ENCODE data around the gene VPS11.

VPS11 gene

DNA sequence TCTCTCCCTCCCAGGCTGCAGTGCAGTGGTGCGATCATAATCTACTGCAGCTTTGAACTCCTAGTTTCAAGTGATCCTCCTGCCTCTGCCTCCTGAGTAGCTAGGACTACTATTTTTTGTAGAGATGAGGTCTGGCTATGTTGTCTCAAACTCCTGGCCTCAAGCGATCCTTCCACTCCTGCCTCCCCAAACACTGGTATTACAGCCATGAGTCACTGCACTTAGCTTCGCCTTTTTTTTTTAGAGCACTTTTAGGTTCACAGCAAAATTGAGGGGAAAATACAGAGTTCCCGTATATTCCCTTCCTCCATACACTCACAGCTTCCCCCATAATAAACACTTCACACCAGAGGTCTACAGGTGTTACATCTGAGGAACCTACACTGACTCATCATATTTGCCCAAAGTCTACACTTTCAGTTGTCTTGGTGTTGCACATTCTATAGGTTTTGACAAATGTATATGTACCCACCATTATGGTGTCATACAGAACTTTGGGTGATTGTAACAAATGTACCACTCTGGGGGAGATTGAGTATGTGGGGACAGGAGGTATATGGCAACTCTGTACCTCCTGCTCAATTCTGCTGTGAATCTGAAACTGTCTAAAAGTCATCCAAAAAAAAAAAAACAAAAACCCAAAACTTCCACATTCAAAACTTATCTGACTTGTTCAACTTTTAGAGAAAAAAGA lies 25.6 kb upstream of the VPS11 start:
- Histone ChIP-seq H3K9me3 (ENCODE audit: insufficient read depth, low read depth, low read length) (no peaks in the 10 kb centered on the region), H3K9ac (ENCODE audit: low read depth, low read length) (no peak overlapping the region), H3K27me3 (ENCODE audit: insufficient read depth, low read length) (no peaks in the 10 kb centered on the region), H3K4me1 (ENCODE audit: insufficient read depth, low read length) (peaks cover 4% of the 10 kb centered on the region), H3K36me3 (ENCODE audit: insufficient read depth, low read length) (peaks cover 27% of the 10 kb centered on the region), H3K4me3 (ENCODE audit: low read length) (no peak overlapping the region), H3K27ac (ENCODE audit: low read depth, low read length) (no peak overlapping the region)
- WGBS = 93% methylated on average over 3 of the region's 4 CpGs

- H3K27me3 ChIP-seq (ENCODE audit: insufficient read depth, low read length) = no peaks in the 10 kb centered on the region
- no peaks in the 10 kb centered on the region for H3K9me3 ChIP-seq (ENCODE audit: insufficient read depth, low read depth, low read length)
- peaks cover 37% of the 10 kb centered on the region for H3K36me3 ChIP-seq (ENCODE audit: insufficient read depth, low read length)
- H3K4me1 ChIP-seq (ENCODE audit: insufficient read depth, low read length) = peaks cover 4% of the 10 kb centered on the region
- H3K4me3 ChIP-seq (ENCODE audit: low read length) = no peak overlapping the region
- no peak overlapping the region for H3K27ac ChIP-seq (ENCODE audit: low read depth, low read length)
- no peak overlapping the region for H3K9ac ChIP-seq (ENCODE audit: low read depth, low read length)
- WGBS = 89% methylated on average over 9 of the region's 9 CpGs
Measured at GRCh38 chr11:119042927-119043326, 24.7 kb upstream of the VPS11 start.

- Histone ChIP-seq H3K27ac (ENCODE audit: low read depth, low read length) (no peak overlapping the region), H3K36me3 (ENCODE audit: insufficient read depth, low read length) (peaks cover 55% of the 10 kb centered on the region), H3K27me3 (ENCODE audit: insufficient read depth, low read length) (no peaks in the 10 kb centered on the region), H3K9me3 (ENCODE audit: insufficient read depth, low read depth, low read length) (no peaks in the 10 kb centered on the region), H3K4me3 (ENCODE audit: low read length) (no peak overlapping the region), H3K9ac (ENCODE audit: low read depth, low read length) (no peak overlapping the region), H3K4me1 (ENCODE audit: insufficient read depth, low read length) (peaks cover 4% of the 10 kb centered on the region)
- 89% methylated on average over 6 of the region's 6 CpGs for WGBS
Measured at GRCh38 chr11:119044708-119045107, 22.9 kb upstream of the VPS11 start.

DNA sequence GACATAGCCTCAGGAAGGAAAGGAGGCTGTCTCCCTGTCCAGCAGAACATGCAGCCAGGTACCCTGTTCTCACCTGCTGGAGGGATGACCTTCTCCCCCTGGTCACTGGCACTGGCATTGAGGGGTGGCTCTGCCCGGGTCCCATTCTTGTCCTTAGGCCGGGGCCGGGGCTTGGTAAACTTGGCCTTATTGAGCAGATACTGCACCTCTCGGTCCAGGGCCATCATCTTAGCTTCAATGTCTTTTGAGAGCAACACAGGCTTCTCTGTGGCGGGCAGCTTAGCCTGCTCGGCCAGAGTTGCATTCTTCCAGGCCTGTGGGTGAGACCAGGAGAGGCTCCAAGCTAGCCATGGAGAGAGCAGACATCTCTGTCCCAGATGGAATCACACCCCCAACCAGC lies 21.1 kb upstream of the VPS11 start:
- Histone ChIP-seq H3K4me3 (ENCODE audit: low read length) (no peak overlapping the region), H3K36me3 (ENCODE audit: insufficient read depth, low read length) (peaks cover 73% of the 10 kb centered on the region), H3K27me3 (ENCODE audit: insufficient read depth, low read length) (no peaks in the 10 kb centered on the region), H3K27ac (ENCODE audit: low read depth, low read length) (no peak overlapping the region), H3K4me1 (ENCODE audit: insufficient read depth, low read length) (no peaks in the 10 kb centered on the region), H3K9ac (ENCODE audit: low read depth, low read length) (no peak overlapping the region), H3K9me3 (ENCODE audit: insufficient read depth, low read depth, low read length) (no peaks in the 10 kb centered on the region)
- 93% methylated on average over 6 of the region's 6 CpGs for WGBS

- no peak overlapping the region for H3K27ac ChIP-seq (ENCODE audit: low read depth, low read length)
- no peak overlapping the region for H3K4me3 ChIP-seq (ENCODE audit: low read length)
- H3K36me3 ChIP-seq (ENCODE audit: insufficient read depth, low read length) = peaks cover 80% of the 10 kb centered on the region
- H3K4me1 ChIP-seq (ENCODE audit: insufficient read depth, low read length) = no peaks in the 10 kb centered on the region
- H3K9me3 ChIP-seq (ENCODE audit: insufficient read depth, low read depth, low read length) = no peaks in the 10 kb centered on the region
- H3K9ac ChIP-seq (ENCODE audit: low read depth, low read length) = no peak overlapping the region
- H3K27me3 ChIP-seq (ENCODE audit: insufficient read depth, low read length) = no peaks in the 10 kb centered on the region
- 97% methylated on average over 6 of the region's 6 CpGs for WGBS
Measured at GRCh38 chr11:119047205-119047604, 20.4 kb upstream of the VPS11 start.

GRCh38 chr11:119048644-119049043 lies 19.0 kb upstream of the VPS11 start:
- Histone ChIP-seq H3K27ac (ENCODE audit: low read depth, low read length) (no peak overlapping the region), H3K27me3 (ENCODE audit: insufficient read depth, low read length) (no peaks in the 10 kb centered on the region), H3K9me3 (ENCODE audit: insufficient read depth, low read depth, low read length) (no peaks in the 10 kb centered on the region), H3K9ac (ENCODE audit: low read depth, low read length) (no peak overlapping the region), H3K36me3 (ENCODE audit: insufficient read depth, low read length) (peaks cover 94% of the 10 kb centered on the region), H3K4me3 (ENCODE audit: low read length) (no peak overlapping the region), H3K4me1 (ENCODE audit: insufficient read depth, low read length) (no peaks in the 10 kb centered on the region)
- 93% methylated on average over 9 of the region's 9 CpGs for WGBS

- no peaks in the 10 kb centered on the region for H3K9me3 ChIP-seq (ENCODE audit: insufficient read depth, low read depth, low read length)
- H3K9ac ChIP-seq (ENCODE audit: low read depth, low read length) = no peak overlapping the region
- H3K36me3 ChIP-seq (ENCODE audit: insufficient read depth, low read length) = peaks cover 99% of the 10 kb centered on the region
- no peak overlapping the region for H3K4me3 ChIP-seq (ENCODE audit: low read length)
- H3K27ac ChIP-seq (ENCODE audit: low read depth, low read length) = no peak overlapping the region
- no peaks in the 10 kb centered on the region for H3K27me3 ChIP-seq (ENCODE audit: insufficient read depth, low read length)
- whole genome bisulfite sequencing = 96% methylated on average over 7 of the region's 7 CpGs
- no peaks in the 10 kb centered on the region for H3K4me1 ChIP-seq (ENCODE audit: insufficient read depth, low read length)
Measured at GRCh38 chr11:119049081-119049480, 18.5 kb upstream of the VPS11 start.

DNA sequence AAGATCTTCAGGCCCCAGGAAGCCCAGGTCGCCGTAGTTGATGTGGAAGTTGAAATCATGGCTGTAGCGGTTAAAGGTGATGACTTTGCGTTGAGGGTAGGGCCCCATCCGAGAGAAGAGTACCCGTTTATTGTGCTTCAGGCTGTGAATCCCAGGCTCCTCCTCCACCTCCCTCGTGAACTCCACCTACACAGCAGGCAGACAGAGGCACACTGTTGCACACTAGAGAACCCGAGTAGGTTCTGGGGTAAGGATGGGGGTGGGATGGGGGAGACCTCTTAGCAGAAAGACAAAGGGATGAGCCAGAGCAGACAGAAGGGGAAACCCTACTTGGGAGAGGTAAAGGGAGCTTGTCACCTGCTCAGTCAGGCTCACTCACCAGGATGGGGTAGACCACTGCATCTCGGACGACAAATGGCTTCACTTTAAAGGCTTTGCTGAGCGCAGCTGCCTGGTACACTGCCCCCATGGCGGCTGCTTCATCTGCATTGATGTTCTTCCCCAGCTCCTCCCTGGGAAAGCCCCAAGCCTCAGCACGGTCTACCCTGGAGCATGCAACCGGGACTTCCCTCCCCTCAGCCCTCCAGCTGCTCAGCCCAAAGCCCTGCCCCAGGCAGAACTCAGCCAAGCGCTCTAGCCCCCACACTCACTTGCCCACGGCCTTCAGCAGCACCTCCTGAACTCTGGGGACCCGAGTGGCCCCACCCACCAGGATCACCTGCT lies 16.0 kb upstream of the VPS11 start:
- Histone ChIP-seq H3K9me3 (ENCODE audit: insufficient read depth, low read depth, low read length) (no peaks in the 10 kb centered on the region), H3K9ac (ENCODE audit: low read depth, low read length) (no peak overlapping the region), H3K4me3 (ENCODE audit: low read length) (no peak overlapping the region), H3K27me3 (ENCODE audit: insufficient read depth, low read length) (no peaks in the 10 kb centered on the region), H3K4me1 (ENCODE audit: insufficient read depth, low read length) (0 out of 2 replicates have a peak, but pooled peaks cover 5% of the 10 kb centered on the region), H3K27ac (ENCODE audit: low read depth, low read length) (no peak overlapping the region), H3K36me3 (ENCODE audit: insufficient read depth, low read length) (peaks cover 91% of the 10 kb centered on the region)
- WGBS = 93% methylated on average over 17 of the region's 17 CpGs

GRCh38 chr11:119052163-119052814 lies 15.3 kb upstream of the VPS11 start:
- no peak overlapping the region for H3K9ac ChIP-seq (ENCODE audit: low read depth, low read length)

DNA sequence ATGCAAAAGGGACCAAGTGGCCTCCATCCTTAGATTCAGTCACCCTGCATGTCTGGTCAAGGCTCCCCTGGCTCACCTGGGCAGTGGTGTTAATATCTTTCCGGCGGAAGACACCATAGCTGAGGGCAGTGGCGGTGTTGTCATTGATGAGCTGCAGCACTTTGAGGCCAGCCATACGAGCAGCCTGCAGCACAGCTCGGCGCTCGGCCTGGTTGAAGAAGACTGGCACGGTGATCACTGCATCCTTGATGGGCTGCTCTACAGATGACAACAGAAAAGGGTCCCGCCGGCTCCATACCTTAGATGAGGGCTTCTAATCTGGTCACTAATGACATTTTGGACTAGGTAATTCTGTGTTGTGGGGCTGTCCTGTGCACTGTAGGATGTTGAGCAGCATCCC lies 13.2 kb upstream of the VPS11 start:
- no peak overlapping the region for H3K4me3 ChIP-seq (ENCODE audit: low read length)
- 0 out of 2 replicates have a peak, but pooled peaks cover 8% of the 10 kb centered on the region for H3K4me1 ChIP-seq (ENCODE audit: insufficient read depth, low read length)
- H3K27me3 ChIP-seq (ENCODE audit: insufficient read depth, low read length) = no peaks in the 10 kb centered on the region
- H3K27ac ChIP-seq (ENCODE audit: low read depth, low read length) = no peak overlapping the region
- WGBS = 97% methylated on average over 10 of the region's 10 CpGs
- H3K9me3 ChIP-seq (ENCODE audit: insufficient read depth, low read depth, low read length) = no peaks in the 10 kb centered on the region
- no peak overlapping the region for H3K9ac ChIP-seq (ENCODE audit: low read depth, low read length)
- H3K36me3 ChIP-seq (ENCODE audit: insufficient read depth, low read length) = peaks cover 63% of the 10 kb centered on the region

More at GRCh38 chr11:119052163-119052814, 15.3 kb upstream of the VPS11 start:
- Histone ChIP-seq H3K36me3 (ENCODE audit: insufficient read depth, low read length) (peaks cover 85% of the 10 kb centered on the region), H3K27me3 (ENCODE audit: insufficient read depth, low read length) (no peaks in the 10 kb centered on the region), H3K4me1 (ENCODE audit: insufficient read depth, low read length) (0 out of 2 replicates have a peak, but pooled peaks cover 5% of the 10 kb centered on the region), H3K27ac (ENCODE audit: low read depth, low read length) (no peak overlapping the region), H3K4me3 (ENCODE audit: low read length) (no peak overlapping the region), H3K9me3 (ENCODE audit: insufficient read depth, low read depth, low read length) (no peaks in the 10 kb centered on the region)
- 96% methylated on average over 23 of the region's 23 CpGs for WGBS

GRCh38 chr11:119055901-119056300 lies 11.7 kb upstream of the VPS11 start:
- H3K27ac ChIP-seq (ENCODE audit: low read depth, low read length) = no peak overlapping the region
- peak overlapping the region; percentile 68 for H3K4me3 ChIP-seq (ENCODE audit: low read length)
- H3K27me3 ChIP-seq (ENCODE audit: insufficient read depth, low read length) = no peaks in the 10 kb centered on the region
- no peaks in the 10 kb centered on the region for H3K9me3 ChIP-seq (ENCODE audit: insufficient read depth, low read depth, low read length)
- H3K36me3 ChIP-seq (ENCODE audit: insufficient read depth, low read length) = peaks cover 48% of the 10 kb centered on the region
- H3K4me1 ChIP-seq (ENCODE audit: insufficient read depth, low read length) = 0 out of 2 replicates have a peak, but pooled peaks cover 8% of the 10 kb centered on the region
- H3K9ac ChIP-seq (ENCODE audit: low read depth, low read length) = peak overlapping the region; percentile 93
- WGBS = 73% methylated on average over 6 of the region's 6 CpGs
